Spleen (tissue), 11 donors: ENCODE measurements around the gene FRMD4A. TPM values are rescaled to one million over a fixed set of nuclear protein-coding genes. Genes with fewer than 3 reads are reported as not detected.

Source experiments
- DNase-seq: peaks from one replicate; pipeline ENCODE4 v3.0.0-alpha.2; 2020
- H3K27ac ChIP-seq, 8 donors: fragments of 200-600 bp; sonication (generic) in 7 of 8; 1 replicate in 4 of 8; 2 replicates in 4 of 8; pipeline versions ENCODE4 v1.5.0 to v1.8.0; 2016 to 2021; ENCODE audit warnings: inconsistent platforms in 4 of 8, mild to moderate bottlenecking in 4 of 8, moderate library complexity in 1 of 8
- H3K27me3 ChIP-seq, 7 donors: fragments of 200-600 bp; sonication (generic) in 6 of 7; replicated peaks in 1 of 7; 1 replicate in 4 of 7; 2 replicates in 3 of 7; pipeline versions ENCODE4 v1.5.0 to v1.8.0; 2016 to 2021; ENCODE audit warnings: inconsistent platforms in 3 of 7, mild to moderate bottlenecking in 1 of 7
- H3K36me3 ChIP-seq, 6 donors: fragments of 200-600 bp; sonication (generic) in 5 of 6; 1 replicate in 4 of 6; 2 replicates in 2 of 6; pipeline versions ENCODE4 v1.5.0 to v1.8.0; 2016 to 2021; ENCODE audit warnings: inconsistent platforms in 2 of 6
- H3K4me1 ChIP-seq, 6 donors: fragments of 200-600 bp; sonication (generic) in 5 of 6; 1 replicate in 3 of 6; 2 replicates in 3 of 6; pipeline versions ENCODE4 v1.5.0 to v1.8.0; 2016 to 2021; ENCODE audit warnings: inconsistent platforms in 3 of 6
- H3K4me3 ChIP-seq, 8 donors: fragments of 200-600 bp; sonication (generic) in 7 of 8; 1 replicate in 4 of 8; 2 replicates in 4 of 8; pipeline versions ENCODE4 v1.5.0 to v1.8.0; 2016 to 2021; ENCODE audit warnings: inconsistent platforms in 4 of 8, mild to moderate bottlenecking in 4 of 8, moderate library complexity in 2 of 8
- H3K9me3 ChIP-seq, 8 donors: fragments of 200-600 bp; sonication (generic) in 7 of 8; 1 replicate in 4 of 8; 2 replicates in 4 of 8; pipeline versions ENCODE4 v1.5.0 to v1.8.0; 2016 to 2021; ENCODE audit warnings: inconsistent platforms in 4 of 8
- POLR2A ChIP-seq, 3 donors: fragments of 450-650 bp; IDR thresholded peaks; one replicate each; pipeline ENCODE4 v1.5.1; 2017; ENCODE audit warnings: antibody characterized with exemption in 3 of 3, mild to moderate bottlenecking in 1 of 3
- POLR2AphosphoS5 ChIP-seq, 3 donors: sonication (generic); formaldehyde crosslinking; IDR thresholded peaks; one replicate each; pipeline ENCODE4 v1.5.1; 2017; ENCODE audit warnings: antibody characterized with exemption in 3 of 3
- WGBS, 5 donors: extraction: QIAGEN DNeasy Blood & Tissue Kit in 3 of 5; methylation state at CpG; one replicate each; pipeline versions ENCODE4 v1.1.5 to v1.1.7; 2013 to 2018; 5-methylcytosine and 5-hydroxymethylcytosine counted together
- intact Hi-C: fragments of 100-400 bp; cut with DNase I; formaldehyde crosslinking; loops from one replicate; pipeline ENCODE4 v1.15.0; 2023; ENCODE audit warnings: low total_unique reads
- polyA plus RNA-seq, 3 donors: library from polyadenylated mRNA; stranded (reverse); fragments of 200-250 nt; gene quantifications; one replicate each; pipeline ENCODE4 v1.2.1, GENCODE V29; 2013
- total RNA-seq, 7 donors: library from RNA; depleted of rRNA in 3 of 7; stranded (reverse); fragments of >200 nt in 3 of 7; fragmentation: NEBNext Ultra II Directional in 4 of 7; extraction: Animal tissue kit (Norgen Biotek cat#: 25700) in 4 of 7; gene quantifications; one replicate each; pipeline versions ENCODE4 v1.1.0 to v1.2.1, GENCODE V29; 2016 to 2021
- TF ChIP-seq, protein P1 (sequence below), 11 experiments: fragments of 200-600 bp in 7 of 11; fragments of 450-650 bp in 4 of 11; sonication (generic) in 4 of 11; IDR thresholded peaks in 8 of 11; conservative IDR thresholded peaks in 3 of 11; 1 replicate in 7 of 11; 2 replicates in 4 of 11; pipeline versions ENCODE4 v1.4.0 to v1.8.0; 2016 to 2021; ENCODE audit warnings: antibody characterized with exemption in 11 of 11, inconsistent platforms in 4 of 11, mild to moderate bottlenecking in 1 of 11
- donor health status: healthy with polysubstance abuse.
- donor health status: DM: no; HTN: no; CAD: no; lungs with moderate emphysema.
- donor health status: DM: no; HTN: no; CAD: no.
- donor health status: Bipolar disorder and iron deficiency.
- donor health status: healthy.
- donor health status: DM: no; HTN: no; CAD: no.
- donor health status: DM: yes; HTN: yes; CAD: no.

FRMD4A gene
- total and polyA plus RNA-seq, 10 donors, result 9.2 to 141 (median 80.5) TPM

DNA sequence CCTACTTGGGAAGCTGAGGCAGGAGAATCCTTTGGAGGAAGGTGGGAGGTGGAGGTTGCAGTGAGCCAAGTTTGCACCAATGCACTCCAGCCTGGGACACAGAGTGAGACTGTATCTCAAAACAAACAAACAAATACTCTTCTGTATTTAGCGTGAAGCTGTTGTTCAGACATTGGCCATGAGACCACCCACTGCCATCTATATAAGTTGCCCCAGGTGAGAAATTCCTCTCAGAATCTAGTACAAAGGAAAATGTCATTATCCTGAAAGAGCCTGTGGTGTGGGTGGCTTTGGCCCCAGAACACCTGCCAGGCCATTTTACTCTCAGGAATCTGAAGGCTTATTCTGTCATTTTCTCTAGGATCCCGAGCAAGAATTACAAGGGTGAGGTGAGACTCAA is 4.0 kb upstream of the FRMD4A start:
- Histone ChIP-seq H3K9me3 (no peaks in the 10 kb centered on the region), H3K4me3 (no peak overlapping the region), H3K27ac (no peak overlapping the region), H3K27me3 (peaks cover 0 to 42% (median 0%) of the 10 kb centered on the region in 7 donors), H3K36me3 (no peaks in the 10 kb centered on the region), H3K4me1 (peaks cover 0 to 7% (median 2%) of the 10 kb centered on the region in 6 donors)
- TF ChIP-seq POLR2A (IDR thresholded peaks at IDR 0.05), result no peak
- TF ChIP-seq, protein P1, sequence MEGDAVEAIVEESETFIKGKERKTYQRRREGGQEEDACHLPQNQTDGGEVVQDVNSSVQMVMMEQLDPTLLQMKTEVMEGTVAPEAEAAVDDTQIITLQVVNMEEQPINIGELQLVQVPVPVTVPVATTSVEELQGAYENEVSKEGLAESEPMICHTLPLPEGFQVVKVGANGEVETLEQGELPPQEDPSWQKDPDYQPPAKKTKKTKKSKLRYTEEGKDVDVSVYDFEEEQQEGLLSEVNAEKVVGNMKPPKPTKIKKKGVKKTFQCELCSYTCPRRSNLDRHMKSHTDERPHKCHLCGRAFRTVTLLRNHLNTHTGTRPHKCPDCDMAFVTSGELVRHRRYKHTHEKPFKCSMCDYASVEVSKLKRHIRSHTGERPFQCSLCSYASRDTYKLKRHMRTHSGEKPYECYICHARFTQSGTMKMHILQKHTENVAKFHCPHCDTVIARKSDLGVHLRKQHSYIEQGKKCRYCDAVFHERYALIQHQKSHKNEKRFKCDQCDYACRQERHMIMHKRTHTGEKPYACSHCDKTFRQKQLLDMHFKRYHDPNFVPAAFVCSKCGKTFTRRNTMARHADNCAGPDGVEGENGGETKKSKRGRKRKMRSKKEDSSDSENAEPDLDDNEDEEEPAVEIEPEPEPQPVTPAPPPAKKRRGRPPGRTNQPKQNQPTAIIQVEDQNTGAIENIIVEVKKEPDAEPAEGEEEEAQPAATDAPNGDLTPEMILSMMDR (IDR thresholded peaks at IDR 0.05 in 8 of 11, conservative IDR thresholded peaks at IDR 0.05 in 3 of 11), result no peak
- no peak for TF ChIP-seq POLR2AphosphoS5 (IDR thresholded peaks at IDR 0.05)
- DNase-seq, result no peak
- intact Hi-C loops, result no loop called here
- 89 to 93% (median 92%) methylated on average over 2 of the region's 2 CpGs for WGBS, 5 donors

DNA sequence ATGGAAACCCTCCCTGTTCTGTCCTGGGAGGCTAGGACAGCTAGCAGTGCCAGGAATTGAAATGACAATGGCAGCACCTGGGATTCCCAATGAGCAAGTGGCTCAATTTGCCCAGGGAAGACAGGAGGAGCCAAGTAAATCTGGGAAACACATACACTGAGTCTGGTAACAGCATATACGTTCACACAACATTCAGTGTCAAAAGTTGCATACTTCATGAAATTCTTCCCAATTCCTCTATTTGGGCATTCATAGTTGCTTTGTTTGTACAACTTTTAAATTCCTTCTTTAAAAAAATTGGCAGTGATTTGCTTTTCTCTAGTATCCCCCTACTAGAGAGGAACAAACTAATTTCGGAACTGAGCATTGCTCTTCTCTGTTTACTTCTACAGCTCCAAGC is 2.9 kb upstream of the FRMD4A start:
- Histone ChIP-seq H3K27ac (no peak overlapping the region), H3K9me3 (no peaks in the 10 kb centered on the region), H3K4me3 (no peak overlapping the region), H3K36me3 (no peaks in the 10 kb centered on the region), H3K27me3 (peaks cover 0 to 46% (median 0%) of the 10 kb centered on the region in 7 donors), H3K4me1 (peaks cover 0 to 7% (median 2%) of the 10 kb centered on the region in 6 donors)
- WGBS, 5 donors, result 72 to 96% (median 85%) methylated on average over 2 of the region's 2 CpGs
- DNase-seq, result no peak
- TF ChIP-seq POLR2AphosphoS5 (IDR thresholded peaks at IDR 0.05) (no peak), POLR2A (IDR thresholded peaks at IDR 0.05) (no peak)
- TF ChIP-seq, protein P1 (IDR thresholded peaks at IDR 0.05 in 8 of 11, conservative IDR thresholded peaks at IDR 0.05 in 3 of 11), result no peak
- intact Hi-C loops, result no loop called here

DNA sequence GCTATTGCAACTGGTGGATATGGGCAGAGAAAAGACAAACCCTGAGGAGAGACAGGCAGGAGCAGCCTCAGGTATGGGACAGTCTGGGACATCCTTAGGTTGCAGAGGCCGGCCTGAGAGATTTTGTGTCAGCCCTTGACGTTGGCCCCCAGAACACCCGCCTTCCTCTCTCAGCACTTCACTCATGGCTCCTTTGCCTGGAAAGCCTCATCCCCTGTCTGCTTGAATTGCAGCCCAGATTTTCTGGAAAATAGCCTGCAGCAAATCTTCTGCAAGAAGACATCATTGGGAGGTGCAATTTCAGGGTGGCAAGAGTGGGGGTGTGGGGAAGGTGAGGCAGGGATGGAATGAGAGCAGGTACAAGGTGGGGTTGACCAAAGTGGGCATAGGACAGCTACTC is 2.2 kb upstream of the FRMD4A start:
- WGBS, 5 donors, result 86 to 94% (median 87%) methylated on average over 3 of the region's 3 CpGs
- TF ChIP-seq, protein P1 (IDR thresholded peaks at IDR 0.05 in 8 of 11, conservative IDR thresholded peaks at IDR 0.05 in 3 of 11), result no peak
- TF ChIP-seq POLR2AphosphoS5 (IDR thresholded peaks at IDR 0.05), result no peak
- no peak for TF ChIP-seq POLR2A (IDR thresholded peaks at IDR 0.05)
- DNase-seq, result no peak
- H3K36me3 ChIP-seq, result no peaks in the 10 kb centered on the region
- H3K4me1 ChIP-seq, result peaks cover 0 to 7% (median 2%) of the 10 kb centered on the region in 6 donors
- H3K27ac ChIP-seq, result no peak overlapping the region
- peaks cover 0 to 49% (median 0%) of the 10 kb centered on the region in 7 donors for H3K27me3 ChIP-seq
- H3K4me3 ChIP-seq, result no peak overlapping the region
- no peaks in the 10 kb centered on the region for H3K9me3 ChIP-seq
- intact Hi-C loops, result no loop called here

DNA sequence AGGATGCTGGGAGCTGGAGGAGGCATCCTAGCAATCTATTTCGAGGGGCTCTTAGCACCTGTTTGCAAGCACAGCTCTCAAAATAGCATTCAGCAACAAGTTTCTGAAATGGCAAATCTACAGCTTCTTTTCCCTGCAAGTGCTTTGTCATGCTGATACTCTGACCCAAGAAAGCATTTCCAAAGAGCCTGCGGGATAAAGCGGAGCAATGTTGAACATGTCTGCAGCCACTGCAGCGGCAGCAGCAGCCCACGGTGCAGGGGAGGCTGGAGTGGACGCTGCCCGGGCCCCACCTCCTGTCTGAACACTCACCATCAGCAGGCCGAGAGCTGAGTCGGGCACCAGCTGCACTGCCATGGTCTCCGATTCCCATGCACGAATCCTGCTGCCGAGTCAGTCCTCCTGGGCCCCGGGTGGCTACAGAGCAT is 964 bp downstream of the FRMD4A start:
- intact Hi-C loops, result no loop called here
- TF ChIP-seq POLR2A (IDR thresholded peaks at IDR 0.05) (no peak), POLR2AphosphoS5 (IDR thresholded peaks at IDR 0.05) (no peak)
- TF ChIP-seq, protein P1 (IDR thresholded peaks at IDR 0.05 in 8 of 11, conservative IDR thresholded peaks at IDR 0.05 in 3 of 11), result no peak

More for the DNA sequence above, 964 bp downstream of the FRMD4A start:
- peaks cover 0 to 7% (median 2%) of the 10 kb centered on the region in 6 donors for H3K4me1 ChIP-seq
- H3K4me3 ChIP-seq, result no peak overlapping the region
- H3K27me3 ChIP-seq, result peaks cover 0 to 80% (median 0%) of the 10 kb centered on the region in 7 donors
- no peaks in the 10 kb centered on the region for H3K36me3 ChIP-seq
- H3K9me3 ChIP-seq, result no peaks in the 10 kb centered on the region
- WGBS, 5 donors, result 72 to 84% (median 77%) methylated on average over 11 to 13 of the region's 13 CpGs
- no peak for DNase-seq
- H3K27ac ChIP-seq, result no peak overlapping the region
